ENCODE results near the gene ELAC1.
"Not testable (repeated sequence)": the region's sequence is repeated elsewhere in the genome, so short reads cannot be mapped to it uniquely, and the experiment has no call there.

ELAC1 gene

GRCh38 chr18:50969448-50969847 is 1.6 kb downstream of the ELAC1 start:
- peak overlapping the region; percentile 95; the same call in 1 of the 2 replicates for H3K9ac ChIP-seq (ENCODE audit: low read length)
- H3K27me3 ChIP-seq (ENCODE audit: insufficient read depth, low read length) = no peaks in the 10 kb centered on the region
- peak overlapping the region; percentile 88 for H3K4me3 ChIP-seq (ENCODE audit: low read depth, low read length, poor library complexity, severe bottlenecking)
- H2AFZ ChIP-seq (ENCODE audit: low read length) = no peak overlapping the region
- H3K4me2 ChIP-seq (ENCODE audit: low read length) = peak overlapping the region; percentile 83
- no peak for TF ChIP-seq EZH2 (IDR thresholded peaks at IDR 0.05; ENCODE audit: borderline replicate concordance, low read length)
- TF ChIP-seq, protein P1, sequence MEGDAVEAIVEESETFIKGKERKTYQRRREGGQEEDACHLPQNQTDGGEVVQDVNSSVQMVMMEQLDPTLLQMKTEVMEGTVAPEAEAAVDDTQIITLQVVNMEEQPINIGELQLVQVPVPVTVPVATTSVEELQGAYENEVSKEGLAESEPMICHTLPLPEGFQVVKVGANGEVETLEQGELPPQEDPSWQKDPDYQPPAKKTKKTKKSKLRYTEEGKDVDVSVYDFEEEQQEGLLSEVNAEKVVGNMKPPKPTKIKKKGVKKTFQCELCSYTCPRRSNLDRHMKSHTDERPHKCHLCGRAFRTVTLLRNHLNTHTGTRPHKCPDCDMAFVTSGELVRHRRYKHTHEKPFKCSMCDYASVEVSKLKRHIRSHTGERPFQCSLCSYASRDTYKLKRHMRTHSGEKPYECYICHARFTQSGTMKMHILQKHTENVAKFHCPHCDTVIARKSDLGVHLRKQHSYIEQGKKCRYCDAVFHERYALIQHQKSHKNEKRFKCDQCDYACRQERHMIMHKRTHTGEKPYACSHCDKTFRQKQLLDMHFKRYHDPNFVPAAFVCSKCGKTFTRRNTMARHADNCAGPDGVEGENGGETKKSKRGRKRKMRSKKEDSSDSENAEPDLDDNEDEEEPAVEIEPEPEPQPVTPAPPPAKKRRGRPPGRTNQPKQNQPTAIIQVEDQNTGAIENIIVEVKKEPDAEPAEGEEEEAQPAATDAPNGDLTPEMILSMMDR (IDR thresholded peaks at IDR 0.05; ENCODE audit: low read length) = no peak
- peaks cover 3% of the 10 kb centered on the region for H3K36me3 ChIP-seq (ENCODE audit: insufficient read depth, low read length)
- H3K9me3 ChIP-seq (ENCODE audit: low read length) = no peaks in the 10 kb centered on the region
- no peak overlapping the region for H3K27ac ChIP-seq (ENCODE audit: low read depth, low read length, poor library complexity, severe bottlenecking)
- H3K79me2 ChIP-seq (ENCODE audit: insufficient read depth, low read length) = no peaks in the 10 kb centered on the region
- H4K20me1 ChIP-seq (ENCODE audit: insufficient read depth, low read length) = no peaks in the 10 kb centered on the region
- no peaks in the 10 kb centered on the region for H3F3A ChIP-seq (ENCODE audit: insufficient read depth, low read length)
- H3K4me1 ChIP-seq (ENCODE audit: insufficient read depth, low read length, severe bottlenecking) = peaks cover 17% of the 10 kb centered on the region
- no peaks in the 10 kb centered on the region for H3K9me2 ChIP-seq (ENCODE audit: low read depth, low read length)

- Histone ChIP-seq H3K4me2 (ENCODE audit: low read length) (no peak overlapping the region), H3K4me3 (ENCODE audit: low read depth, low read length, poor library complexity, severe bottlenecking) (no peak overlapping the region)
Measured at GRCh38 chr18:50970006-50970405, 2.2 kb downstream of the ELAC1 start.

DNA sequence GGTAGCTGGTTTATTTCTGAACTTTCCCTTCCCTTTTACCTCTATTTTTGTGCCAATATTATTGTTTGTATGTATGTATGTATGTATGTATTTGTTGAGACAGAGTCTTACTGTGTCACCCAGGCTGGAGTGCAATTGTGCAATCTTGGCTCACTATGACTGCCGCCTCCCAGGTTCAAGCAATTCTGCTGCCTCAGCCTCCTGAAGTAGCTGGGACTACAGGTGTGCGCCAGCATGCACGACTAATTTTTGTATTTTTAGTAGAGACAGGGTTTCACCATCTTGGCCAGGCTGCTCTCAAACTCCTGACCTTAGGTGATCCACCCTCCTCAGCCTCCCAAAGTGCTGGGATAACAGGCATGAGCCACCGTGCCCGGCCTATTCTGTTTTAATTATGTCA is 4.6 kb downstream of the ELAC1 start:
- not testable (repeated sequence) for H4K20me1 ChIP-seq (ENCODE audit: insufficient read depth, low read length); H2AFZ ChIP-seq (ENCODE audit: low read length); H3K9me3 ChIP-seq (ENCODE audit: low read length); H3K79me2 ChIP-seq (ENCODE audit: insufficient read depth, low read length); H3K4me2 ChIP-seq (ENCODE audit: low read length); H3K27ac ChIP-seq (ENCODE audit: low read depth, low read length, poor library complexity, severe bottlenecking); H3K4me3 ChIP-seq (ENCODE audit: low read depth, low read length, poor library complexity, severe bottlenecking); H3K9ac ChIP-seq (ENCODE audit: low read length); H3F3A ChIP-seq (ENCODE audit: insufficient read depth, low read length); H3K9me2 ChIP-seq (ENCODE audit: low read depth, low read length); H3K27me3 ChIP-seq (ENCODE audit: insufficient read depth, low read length)
- Histone ChIP-seq H3K4me1 (ENCODE audit: insufficient read depth, low read length, severe bottlenecking) (peaks cover 15% of the 10 kb centered on the region), H3K36me3 (ENCODE audit: insufficient read depth, low read length) (peaks cover 33% of the 10 kb centered on the region)

More at GRCh38 chr18:50970006-50970405, 2.2 kb downstream of the ELAC1 start:
- no peaks in the 10 kb centered on the region for H4K20me1 ChIP-seq (ENCODE audit: insufficient read depth, low read length)
- H3K4me1 ChIP-seq (ENCODE audit: insufficient read depth, low read length, severe bottlenecking) = peaks cover 17% of the 10 kb centered on the region
- no peak overlapping the region for H3K27ac ChIP-seq (ENCODE audit: low read depth, low read length, poor library complexity, severe bottlenecking)
- TF ChIP-seq EZH2 (IDR thresholded peaks at IDR 0.05; ENCODE audit: borderline replicate concordance, low read length) = no peak
- TF ChIP-seq, protein P1 (IDR thresholded peaks at IDR 0.05; ENCODE audit: low read length) = no peak
- no peaks in the 10 kb centered on the region for H3F3A ChIP-seq (ENCODE audit: insufficient read depth, low read length)
- no peaks in the 10 kb centered on the region for H3K9me3 ChIP-seq (ENCODE audit: low read length)
- no peaks in the 10 kb centered on the region for H3K27me3 ChIP-seq (ENCODE audit: insufficient read depth, low read length)
- no peak overlapping the region for H3K9ac ChIP-seq (ENCODE audit: low read length)
- peaks cover 9% of the 10 kb centered on the region for H3K36me3 ChIP-seq (ENCODE audit: insufficient read depth, low read length)
- no peak overlapping the region for H2AFZ ChIP-seq (ENCODE audit: low read length)
- no peaks in the 10 kb centered on the region for H3K79me2 ChIP-seq (ENCODE audit: insufficient read depth, low read length)
- H3K9me2 ChIP-seq (ENCODE audit: low read depth, low read length) = no peaks in the 10 kb centered on the region

DNA sequence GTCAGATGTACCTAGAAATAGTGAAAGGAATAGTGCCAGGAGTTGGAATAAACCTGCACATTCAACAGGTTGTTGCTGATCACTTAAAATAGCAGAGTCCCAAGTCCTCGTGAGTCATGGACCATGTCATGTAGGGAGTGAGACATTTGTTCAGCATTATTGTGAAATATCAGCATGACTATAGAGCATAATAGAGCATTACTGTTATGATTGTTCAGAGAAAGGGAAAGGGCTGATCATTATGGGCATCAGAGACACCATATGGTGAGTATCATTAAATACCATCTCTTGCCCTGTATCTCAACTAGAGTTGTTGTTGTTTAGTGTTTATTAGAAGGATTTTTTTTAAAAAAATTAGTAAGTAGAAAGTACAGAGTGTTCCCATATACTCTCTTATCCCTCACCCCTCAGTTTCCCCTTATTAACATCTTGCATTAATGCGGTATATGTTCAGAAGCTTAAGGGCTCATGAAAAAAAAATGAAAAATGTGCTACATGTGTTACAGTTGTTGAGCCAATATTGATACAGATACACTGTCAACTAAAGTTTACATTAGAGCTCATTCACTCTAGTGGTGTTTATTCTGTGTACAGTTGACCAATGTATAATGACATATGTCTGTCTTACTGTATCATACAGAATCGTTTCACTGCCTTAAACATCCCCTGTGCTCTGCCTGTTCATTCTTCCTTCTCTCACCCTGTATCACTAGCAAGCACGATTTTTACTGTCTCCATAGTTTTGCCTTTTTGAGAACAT is 5.7 kb downstream of the ELAC1 start:
- TF ChIP-seq EZH2 (IDR thresholded peaks at IDR 0.05; ENCODE audit: borderline replicate concordance, low read length) = no peak
- TF ChIP-seq, protein P1 (IDR thresholded peaks at IDR 0.05; ENCODE audit: low read length) = no peak
- Histone ChIP-seq H3K9me2 (ENCODE audit: low read depth, low read length) (no peaks in the 10 kb centered on the region), H4K20me1 (ENCODE audit: insufficient read depth, low read length) (no peaks in the 10 kb centered on the region), H3F3A (ENCODE audit: insufficient read depth, low read length) (no peaks in the 10 kb centered on the region), H3K9me3 (ENCODE audit: low read length) (peaks cover 2% of the 10 kb centered on the region; the same call in 1 of the 2 replicates), H3K36me3 (ENCODE audit: insufficient read depth, low read length) (peaks cover 44% of the 10 kb centered on the region), H3K79me2 (ENCODE audit: insufficient read depth, low read length) (no peaks in the 10 kb centered on the region), H3K4me2 (ENCODE audit: low read length) (no peak overlapping the region), H3K4me3 (ENCODE audit: low read depth, low read length, poor library complexity, severe bottlenecking) (no peak overlapping the region), H3K27ac (ENCODE audit: low read depth, low read length, poor library complexity, severe bottlenecking) (no peak overlapping the region), H2AFZ (ENCODE audit: low read length) (no peak overlapping the region), H3K9ac (ENCODE audit: low read length) (no peak overlapping the region), H3K27me3 (ENCODE audit: insufficient read depth, low read length) (no peaks in the 10 kb centered on the region), H3K4me1 (ENCODE audit: insufficient read depth, low read length, severe bottlenecking) (peaks cover 11% of the 10 kb centered on the region)
